Activated CD4-positive, alpha-beta T cell treated with anti-CD3 and anti-CD28 coated beads for 36 hours (primary cell): ENCODE measurements around the gene GPR152. TPM values are rescaled to one million over a fixed set of nuclear protein-coding genes. Genes with fewer than 3 reads are reported as not detected.
A peak's percentile ranks its signal among the peaks of the same experiment; 100 is the strongest.

Source experiments
- ATAC-seq: fragments of 200-7000 bp; cut with Tn5 transposase; one replicate; pipeline ENCODE4 v1.10.0; 2021; ENCODE audit warnings: mild to moderate bottlenecking, moderate library complexity
- CTCF ChIA-PET: fragments of 350-600 bp; sonication (Branson Sonifier 250); formaldehyde crosslinking; loops from one replicate; lab custom pipeline; 2021; ENCODE audit warnings: antibody characterized with exemption; lab: Charles Lee
- POLR2A ChIA-PET: fragments of 350-600 bp; sonication (Branson Sonifier 250); formaldehyde crosslinking; loops from one replicate; lab custom pipeline; 2021; ENCODE audit warnings: antibody characterized with exemption, inconsistent platforms; lab: Charles Lee
- DNase-seq: peaks from one replicate; pipeline ENCODE4 v3.0.0-alpha.2; 2020
- H3K27ac Mint-ChIP-seq: one replicate; pipeline ENCODE4 v1.8.0; 2021; ENCODE audit warnings: mixed read lengths
- H3K27me3 Mint-ChIP-seq: one replicate; pipeline ENCODE4 v1.8.0; 2021; ENCODE audit warnings: mixed read lengths
- H3K36me3 Mint-ChIP-seq: one replicate; pipeline ENCODE4 v1.8.0; 2021; ENCODE audit warnings: low read depth, mixed read lengths
- H3K4me1 Mint-ChIP-seq: one replicate; pipeline ENCODE4 v1.8.0; 2021; ENCODE audit warnings: mixed read lengths
- H3K4me3 Mint-ChIP-seq: one replicate; pipeline ENCODE4 v1.8.0; 2021; ENCODE audit warnings: mild to moderate bottlenecking, moderate library complexity, mixed read lengths
- H3K9me3 Mint-ChIP-seq: one replicate; pipeline ENCODE4 v1.8.0; 2021; ENCODE audit warnings: low read depth, mixed read lengths
- intact Hi-C, 2 experiments: fragments of 100-400 bp; cut with DNase I in 1 of 2; cut with micrococcal nuclease in 1 of 2; formaldehyde crosslinking; loops; one replicate each; pipeline versions ENCODE4 v1.14.2 to v1.15.1; 2022 to 2024; cut with DNase I, micrococcal nuclease
- total RNA-seq, 2 experiments: library from RNA; stranded (reverse); gene quantifications; one replicate each; pipeline ENCODE4 v1.2.3, GENCODE V29; 2021

The GPR152 gene
- total RNA-seq, 2 experiments from 2014 or later = not detected

GRCh38 chr11:67413266-67413849 lies 39.2 kb downstream of the GPR152 start:
- POLR2A ChIA-PET = interaction anchor here (0.5 to 0.7 kb wide), 5 partner anchors 8 to 171 kb away, joined by 3 to 6 read pairs (median 4); partner anchors contain the start of gene GSTP1
- peak; percentile 21 for DNase-seq
- ATAC-seq = no peak
- Mint-ChIP-seq H3K36me3 (peaks cover 10% of the 10 kb centered on the region), H3K9me3 (no peaks in the 10 kb centered on the region), H3K27ac (peak overlapping the region; percentile 16), H3K27me3 (no peaks in the 10 kb centered on the region), H3K4me1 (peaks cover 76% of the 10 kb centered on the region), H3K4me3 (no peak overlapping the region)
- intact Hi-C loops = no loop called here
- CTCF ChIA-PET = interaction anchor here (0.6 to 1.9 kb wide), 8 partner anchors 10 to 75 kb away, joined by 3 to 8 read pairs (median 3); partner anchors contain the start of genes PPP1CA and TBC1D10C

GRCh38 chr11:67412495-67413179 lies 39.9 kb downstream of the GPR152 start:
- CTCF ChIA-PET = interaction anchor here (0.6 to 1.9 kb wide), 7 partner anchors 9 to 75 kb away, joined by 3 to 8 read pairs (median 3); partner anchors contain the start of genes PPP1CA and TBC1D10C
- ATAC-seq = no peak
- Mint-ChIP-seq H3K9me3 (no peaks in the 10 kb centered on the region), H3K27ac (peak overlapping the region; percentile 42), H3K4me3 (no peak overlapping the region), H3K27me3 (no peaks in the 10 kb centered on the region), H3K4me1 (peaks cover 76% of the 10 kb centered on the region), H3K36me3 (peaks cover 15% of the 10 kb centered on the region)
- DNase-seq = peak; percentile 24
- POLR2A ChIA-PET = interaction anchor here (0.7 kb wide), 1 partner anchor 10 kb away, joined by 3 read pairs; no protein-coding TSS in a partner anchor
- intact Hi-C loops = no loop called here

- ATAC-seq (peak; percentile 14), DNase-seq (peak; percentile 46)
- peak overlapping the region; percentile 17 for H3K27ac Mint-ChIP-seq
- H3K4me3 Mint-ChIP-seq = no peak overlapping the region
- peaks cover 79% of the 10 kb centered on the region for H3K4me1 Mint-ChIP-seq
- ChIA-PET POLR2A (no interaction called here), CTCF (interaction anchor here (1.2 to 1.9 kb wide), 2 partner anchors 10 to 55 kb away, joined by 3 to 8 read pairs; partner anchors contain the start of gene PPP1CA)
- no peaks in the 10 kb centered on the region for H3K27me3 Mint-ChIP-seq
- no peaks in the 10 kb centered on the region for H3K9me3 Mint-ChIP-seq
- peaks cover 22% of the 10 kb centered on the region for H3K36me3 Mint-ChIP-seq
- intact Hi-C loops = no loop called here
These were observed 40.8 kb downstream of the GPR152 start for GRCh38 chr11:67411785-67412152.

- Mint-ChIP-seq H3K4me3 (no peak overlapping the region), H3K4me1 (peaks cover 79% of the 10 kb centered on the region), H3K27ac (no peak overlapping the region), H3K9me3 (no peaks in the 10 kb centered on the region), H3K36me3 (peaks cover 27% of the 10 kb centered on the region), H3K27me3 (no peaks in the 10 kb centered on the region)
- POLR2A ChIA-PET = no interaction called here
- DNase-seq (no peak), ATAC-seq (no peak)
- CTCF ChIA-PET = interaction anchor here (1.2 to 1.9 kb wide), 2 partner anchors 10 to 56 kb away, joined by 3 to 8 read pairs; partner anchors contain the start of gene PPP1CA
- intact Hi-C loops = no loop called here
These were observed 41.3 kb downstream of the GPR152 start for GRCh38 chr11:67410984-67411784.

- peak overlapping the region; percentile 85 for H3K4me3 Mint-ChIP-seq
- intact Hi-C loops = no loop called here
- no peaks in the 10 kb centered on the region for H3K27me3 Mint-ChIP-seq
- H3K36me3 Mint-ChIP-seq = peaks cover 34% of the 10 kb centered on the region
- ChIA-PET POLR2A (no interaction called here), CTCF (no interaction called here)
- peak overlapping the region; percentile 58 for H3K27ac Mint-ChIP-seq
- no peak for ATAC-seq
- DNase-seq = no peak
- no peaks in the 10 kb centered on the region for H3K9me3 Mint-ChIP-seq
- peaks cover 80% of the 10 kb centered on the region for H3K4me1 Mint-ChIP-seq
These were observed 42.1 kb downstream of the GPR152 start for GRCh38 chr11:67410369-67410831.

- intact Hi-C loops = loop anchor here in 1 of 2 experiments (10.0 kb wide), 1 partner anchor 715 kb away; the partner anchor contains the start of gene CHKA
- POLR2A ChIA-PET = interaction anchor here (3.0 kb wide), 1 partner anchor 8 kb away, joined by 13 read pairs; no protein-coding TSS in a partner anchor
- ATAC-seq (no peak), DNase-seq (peak; percentile 44)
- Mint-ChIP-seq H3K4me1 (peaks cover 76% of the 10 kb centered on the region), H3K4me3 (peak overlapping the region; percentile 85), H3K27ac (peak overlapping the region; percentile 87), H3K27me3 (no peaks in the 10 kb centered on the region), H3K9me3 (no peaks in the 10 kb centered on the region), H3K36me3 (peaks cover 39% of the 10 kb centered on the region)
- CTCF ChIA-PET = interaction anchor here (0.9 to 2.1 kb wide), 3 partner anchors 9 to 80 kb away, joined by 3 to 10 read pairs (median 4); no protein-coding TSS in a partner anchor
These were observed 42.7 kb downstream of the GPR152 start for GRCh38 chr11:67409781-67410368.

GRCh38 chr11:67409261-67409666 lies 43.3 kb downstream of the GPR152 start:
- DNase-seq (peak; percentile 84), ATAC-seq (peak; percentile 62)
- ChIA-PET POLR2A (interaction anchor here (0.9 to 3.0 kb wide), 2 partner anchors 9 to 27 kb away, joined by 3 to 13 read pairs; no protein-coding TSS in a partner anchor), CTCF (interaction anchor here (0.7 to 2.1 kb wide), 6 partner anchors 9 to 141 kb away, joined by 3 to 10 read pairs (median 3); no protein-coding TSS in a partner anchor)
- Mint-ChIP-seq H3K27me3 (no peaks in the 10 kb centered on the region), H3K27ac (peak overlapping the region; percentile 87), H3K36me3 (peaks cover 43% of the 10 kb centered on the region), H3K9me3 (no peaks in the 10 kb centered on the region), H3K4me3 (peak overlapping the region; percentile 85), H3K4me1 (peaks cover 74% of the 10 kb centered on the region)
- intact Hi-C loops = loop anchor here in 1 of 2 experiments (10.0 kb wide), 1 partner anchor 716 kb away; the partner anchor contains the start of gene CHKA

GRCh38 chr11:67408437-67409200 lies 43.9 kb downstream of the GPR152 start:
- peaks cover 43% of the 10 kb centered on the region for H3K36me3 Mint-ChIP-seq

GRCh38 chr11:67407688-67408163 lies 44.8 kb downstream of the GPR152 start:
- Mint-ChIP-seq H3K27me3 (no peaks in the 10 kb centered on the region), H3K36me3 (peaks cover 43% of the 10 kb centered on the region), H3K9me3 (no peaks in the 10 kb centered on the region), H3K4me1 (peaks cover 74% of the 10 kb centered on the region), H3K4me3 (peak overlapping the region; percentile 85), H3K27ac (peak overlapping the region; percentile 87)
- ChIA-PET CTCF (interaction anchor here (0.6 to 2.1 kb wide), 8 partner anchors 10 to 100 kb away, joined by 3 to 10 read pairs (median 4); partner anchors contain the start of gene PITPNM1), POLR2A (interaction anchor here (0.6 to 3.0 kb wide), 4 partner anchors 11 to 43 kb away, joined by 3 to 13 read pairs (median 4); partner anchors contain the start of genes PTPRCAP and RPS6KB2)
- no peak for DNase-seq
- intact Hi-C loops = loop anchor here (1.0 to 10.0 kb wide), 3 partner anchors 9 to 717 kb away; partner anchors contain the start of gene CHKA (in 1 of the 2)
- ATAC-seq = no peak

More at GRCh38 chr11:67408437-67409200, 43.9 kb downstream of the GPR152 start:
- intact Hi-C loops = loop anchor here in 1 of 2 experiments (10.0 kb wide), 1 partner anchor 716 kb away; the partner anchor contains the start of gene CHKA
- Mint-ChIP-seq H3K4me1 (peaks cover 75% of the 10 kb centered on the region), H3K4me3 (peak overlapping the region; percentile 85), H3K27me3 (no peaks in the 10 kb centered on the region), H3K9me3 (no peaks in the 10 kb centered on the region), H3K27ac (peak overlapping the region; percentile 87)
- CTCF ChIA-PET = interaction anchor here (0.6 to 2.1 kb wide), 9 partner anchors 10 to 141 kb away, joined by 3 to 10 read pairs (median 3); no protein-coding TSS in a partner anchor
- POLR2A ChIA-PET = interaction anchor here (0.9 to 3.0 kb wide), 2 partner anchors 10 to 28 kb away, joined by 3 to 13 read pairs; no protein-coding TSS in a partner anchor
- DNase-seq = peak; percentile 52
- peak; percentile 1 for ATAC-seq
